HG03103 (cell line): ENCODE measurements around the gene HSPB6.

Experiments used
- ATAC-seq: cut with Tn5 transposase; IDR thresholded peaks from one replicate; pipeline ENCODE4 v1.9.1; 2021; ENCODE audit warnings: low read depth; ENCODE audit not compliant: unreplicated experiment

HSPB6 gene

GRCh38 chr19:35767288-35768081 lies 10.7 kb upstream of the HSPB6 start:
- no peak for ATAC-seq

DNA sequence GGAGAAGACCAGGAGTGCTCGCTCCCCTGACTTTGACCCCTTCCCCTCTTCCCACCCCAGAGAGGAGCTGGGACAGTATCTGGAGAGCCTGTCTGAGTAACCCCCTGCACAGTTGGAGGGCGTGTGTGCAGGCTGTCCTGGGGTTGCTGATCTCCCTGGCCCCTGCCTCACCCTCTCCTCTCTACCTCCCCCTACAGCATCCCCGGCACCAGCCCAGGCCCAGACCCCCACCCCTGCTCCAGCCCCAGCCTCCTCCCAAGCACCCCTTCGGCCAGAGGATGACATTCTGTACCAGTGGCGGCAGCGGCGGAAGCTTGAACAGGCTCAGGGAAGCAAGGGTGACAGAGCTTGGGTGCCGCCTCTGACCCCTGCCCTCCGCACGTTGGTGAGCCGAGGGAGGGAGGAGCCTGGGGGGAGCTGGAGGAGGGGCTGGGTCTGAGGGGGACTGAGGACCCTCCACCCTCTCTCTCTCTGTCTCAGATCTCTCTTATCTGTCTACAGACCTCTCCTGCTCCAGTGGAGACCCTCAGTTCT lies 9.8 kb upstream of the HSPB6 start:
- no peak for ATAC-seq

DNA sequence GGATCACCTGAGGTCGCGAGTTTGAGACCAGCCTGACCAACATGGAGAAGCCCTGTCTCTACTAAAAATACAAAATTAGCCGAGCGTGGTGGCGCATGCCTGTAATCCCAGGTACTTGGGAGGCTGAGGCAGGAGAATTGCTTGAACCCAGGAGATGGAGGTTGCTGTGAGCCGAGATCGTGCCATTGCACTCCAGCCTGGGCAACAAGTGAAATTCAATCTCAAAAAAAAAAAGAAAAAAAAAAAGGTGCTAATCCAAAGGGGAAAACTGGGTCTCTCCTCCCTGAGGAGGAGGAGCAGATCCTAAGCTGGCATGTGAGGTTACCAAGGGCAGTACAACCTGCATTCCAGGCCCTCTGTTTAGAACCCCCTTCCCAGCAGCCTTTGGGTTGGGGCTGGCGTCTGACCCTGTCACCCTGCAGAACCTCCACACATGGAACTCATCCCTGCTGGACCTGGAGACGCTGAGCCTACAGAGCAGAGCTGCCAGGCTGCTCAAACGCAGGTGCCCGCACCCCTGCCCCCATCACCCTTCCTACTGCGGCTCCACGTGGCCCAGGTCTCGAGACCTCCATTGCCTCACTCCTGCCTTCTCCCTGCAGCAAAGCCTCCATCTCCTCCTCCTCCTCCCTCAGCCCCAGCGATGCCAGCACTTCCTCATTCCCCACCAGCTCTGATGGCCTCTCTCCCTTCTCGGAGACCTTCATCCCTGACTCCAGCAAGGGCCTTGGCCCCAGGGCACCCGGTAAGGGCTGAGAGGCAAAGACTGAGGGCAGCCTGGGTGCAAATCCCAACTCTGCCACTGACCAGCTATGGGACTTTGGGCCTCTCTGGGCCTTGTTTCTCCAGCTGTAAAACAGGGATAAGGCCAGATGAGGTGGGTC lies 7.8 kb upstream of the HSPB6 start:
- no peak for ATAC-seq

DNA sequence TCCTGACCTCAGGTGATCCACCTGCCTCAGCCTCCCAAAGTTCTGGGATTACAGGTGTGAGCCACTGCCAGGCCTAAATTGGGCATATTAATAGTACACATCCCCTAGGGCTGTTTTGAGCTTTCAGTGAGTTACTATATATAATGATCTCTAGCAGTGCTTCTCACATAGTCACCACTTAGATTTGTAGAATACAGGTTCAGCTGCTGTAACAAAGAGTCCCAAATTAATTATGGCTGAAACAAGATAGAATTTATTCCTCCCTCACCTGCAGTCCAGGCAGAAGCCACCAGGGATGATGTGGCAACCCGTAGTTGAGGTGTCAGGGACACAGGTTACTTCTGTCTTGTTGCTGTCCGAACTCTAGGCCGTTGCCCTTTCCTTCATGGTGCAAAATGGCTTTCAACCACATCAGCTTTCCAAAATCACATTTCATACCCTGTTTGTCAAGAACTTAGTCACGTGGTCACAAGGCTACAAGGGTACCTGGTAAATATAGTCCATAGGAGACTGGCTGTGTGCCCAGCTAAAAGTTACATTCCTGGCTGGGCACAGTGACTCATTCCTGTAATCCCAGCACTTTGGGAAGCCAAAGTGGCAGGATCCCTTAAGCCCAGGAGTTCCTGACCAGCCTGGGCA lies 4.0 kb upstream of the HSPB6 start:
- no peak for ATAC-seq

- ATAC-seq, result no peak
Observed at GRCh38 chr19:35759697-35760096, 2.9 kb upstream of the HSPB6 start.

DNA sequence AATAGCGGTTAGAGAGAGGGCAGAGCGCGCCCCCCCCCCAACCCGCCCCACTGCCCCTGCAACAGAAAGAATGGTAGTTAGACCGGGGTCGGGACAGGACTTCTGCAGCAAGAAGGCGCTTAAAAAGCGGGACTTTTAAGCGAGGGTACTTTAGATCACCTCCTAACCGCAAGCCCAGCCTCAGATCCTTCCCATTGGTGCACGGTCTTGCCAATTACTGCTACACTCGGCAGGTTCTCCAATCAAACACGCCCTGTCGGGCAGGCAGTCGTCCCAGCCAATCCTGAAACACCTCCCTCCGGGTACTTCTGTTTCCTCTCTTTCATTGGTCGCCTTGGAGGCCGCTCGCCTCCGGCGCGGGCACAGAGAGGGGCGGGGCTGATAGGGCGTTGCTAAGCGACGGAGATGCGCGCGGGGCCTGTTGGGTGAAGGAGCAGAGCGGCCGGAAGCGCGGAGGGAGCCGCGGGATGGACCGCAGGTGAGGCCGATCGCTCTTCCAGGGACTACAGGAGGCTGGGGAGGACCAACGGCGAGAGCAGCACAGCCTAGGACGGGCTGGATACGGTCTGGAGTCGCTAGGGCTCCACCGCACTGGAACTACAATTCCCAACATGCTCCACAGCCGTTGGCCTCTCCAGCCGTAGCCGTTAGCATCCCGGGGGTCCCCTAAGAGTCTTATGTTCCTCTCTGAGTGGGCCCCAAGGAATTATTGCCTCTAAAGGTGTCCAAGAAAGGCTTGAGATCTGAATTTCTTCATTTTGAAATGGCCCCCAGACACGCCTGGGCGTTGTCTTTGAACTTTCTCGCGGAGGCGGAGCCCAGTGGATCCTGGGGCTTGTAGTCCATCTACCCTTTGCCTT lies 1.1 kb upstream of the HSPB6 start, which contains the start of gene PROSER3:
PROSER3 (plus strand) TSS at position 428 of the 860 bp plus-strand sequence; CDS start at position 468, 40 bp downstream.
- ATAC-seq, result peak; percentile 97

- no peak for ATAC-seq
Observed at GRCh38 chr19:35757231-35757748, 461 bp upstream of the HSPB6 start.

DNA sequence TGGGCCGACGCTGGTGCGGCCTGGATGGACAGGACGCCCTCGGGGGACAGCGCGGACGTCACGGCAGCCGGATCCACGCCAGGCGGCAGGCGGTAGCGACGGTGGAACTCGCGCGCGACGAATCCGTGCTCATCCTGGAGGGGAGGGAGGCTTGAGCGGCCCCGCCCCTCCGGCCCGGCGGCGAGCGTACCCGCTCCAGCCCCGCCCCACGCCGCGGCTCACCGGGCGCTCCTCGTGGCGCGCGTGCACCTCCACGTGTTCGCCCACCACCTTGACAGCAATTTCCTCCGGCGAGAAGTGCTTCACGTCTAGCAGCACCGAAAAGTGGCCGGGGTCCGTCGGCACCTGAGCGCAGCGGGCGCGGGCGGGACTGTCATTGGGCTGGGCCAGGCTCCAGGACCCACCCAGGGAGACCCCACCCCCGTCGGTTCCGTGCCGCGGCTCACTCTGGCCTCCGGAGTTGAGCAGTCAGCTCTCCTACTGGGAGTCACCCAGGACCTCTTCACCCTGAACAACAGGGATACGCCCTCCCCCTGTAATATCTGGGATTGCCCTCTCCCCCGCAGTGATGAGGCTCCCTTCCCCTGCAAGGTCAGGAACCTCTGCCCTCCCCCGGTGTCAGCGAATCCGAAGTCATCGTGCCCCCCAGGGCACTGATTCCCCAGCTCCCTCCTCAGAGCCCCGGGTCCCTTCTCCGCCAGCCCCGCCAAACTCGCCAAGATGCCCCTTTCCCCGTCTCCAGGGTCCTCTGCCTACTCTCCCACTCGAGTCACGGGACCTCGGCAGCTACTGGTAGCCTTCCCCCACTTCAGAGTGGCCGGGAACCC lies 1.1 kb downstream of the HSPB6 start:
- no peak for ATAC-seq

DNA sequence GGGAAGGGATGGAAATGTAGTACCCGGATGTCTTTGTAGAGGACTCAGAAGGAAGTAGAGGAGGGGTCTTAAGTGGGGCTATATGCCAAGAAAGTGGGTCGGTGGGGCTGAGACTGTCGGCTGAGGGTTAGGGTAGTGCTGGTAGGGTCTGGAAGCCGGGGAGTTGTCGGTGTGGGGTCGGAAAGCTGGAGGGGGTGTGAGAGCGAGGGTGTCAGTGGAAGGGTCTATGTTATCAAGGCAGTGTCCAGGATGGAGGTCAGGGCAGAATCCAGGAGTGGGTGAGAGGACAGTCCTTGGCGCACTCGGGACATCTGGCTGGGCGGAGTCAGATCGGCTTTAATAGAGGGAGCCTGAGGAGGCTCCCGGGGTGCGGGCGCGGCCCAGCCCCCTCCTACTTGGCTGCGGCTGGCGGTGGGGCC lies 1.7 kb downstream of the HSPB6 start:
- ATAC-seq, result no peak

DNA sequence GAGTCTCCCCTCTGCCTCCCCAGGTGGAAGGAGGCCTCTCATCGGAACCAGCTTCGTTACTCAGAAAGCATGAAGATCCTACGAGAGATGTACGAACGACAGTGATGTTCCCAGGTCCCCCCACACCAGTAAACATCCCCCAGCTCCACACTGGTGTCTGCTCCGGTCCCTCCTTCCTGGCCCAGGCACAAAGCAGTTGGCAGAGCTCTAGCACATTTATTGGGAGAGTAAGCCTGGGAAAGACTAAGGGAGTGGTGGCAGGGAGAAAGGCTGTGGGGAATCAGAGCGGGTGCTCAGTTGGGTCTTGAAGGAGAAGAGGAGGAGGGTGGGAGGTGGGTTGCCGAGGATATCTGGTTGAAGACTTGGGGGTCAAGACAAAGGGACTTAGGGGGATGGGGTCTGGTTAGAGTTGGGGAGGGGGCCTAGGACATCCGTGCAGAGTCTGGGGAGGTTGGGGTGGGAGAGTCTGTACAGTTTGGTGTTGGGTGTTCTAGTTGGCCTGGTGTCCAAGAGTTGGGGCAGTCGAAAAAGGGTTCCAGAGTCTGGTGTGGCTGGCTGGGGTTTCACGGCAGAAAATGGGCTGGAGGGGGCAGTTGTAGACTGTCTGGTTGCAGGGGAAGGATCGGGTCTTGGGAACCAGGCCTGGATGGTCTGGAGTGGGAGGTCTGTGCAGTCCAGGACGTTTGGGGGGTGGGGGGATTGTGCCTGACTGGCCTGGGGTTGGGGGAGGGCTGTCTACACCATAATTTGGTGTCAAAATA lies 2.3 kb downstream of the HSPB6 start:
- no peak for ATAC-seq

GRCh38 chr19:35753634-35754369 lies 3.0 kb downstream of the HSPB6 start:
- no peak for ATAC-seq

DNA sequence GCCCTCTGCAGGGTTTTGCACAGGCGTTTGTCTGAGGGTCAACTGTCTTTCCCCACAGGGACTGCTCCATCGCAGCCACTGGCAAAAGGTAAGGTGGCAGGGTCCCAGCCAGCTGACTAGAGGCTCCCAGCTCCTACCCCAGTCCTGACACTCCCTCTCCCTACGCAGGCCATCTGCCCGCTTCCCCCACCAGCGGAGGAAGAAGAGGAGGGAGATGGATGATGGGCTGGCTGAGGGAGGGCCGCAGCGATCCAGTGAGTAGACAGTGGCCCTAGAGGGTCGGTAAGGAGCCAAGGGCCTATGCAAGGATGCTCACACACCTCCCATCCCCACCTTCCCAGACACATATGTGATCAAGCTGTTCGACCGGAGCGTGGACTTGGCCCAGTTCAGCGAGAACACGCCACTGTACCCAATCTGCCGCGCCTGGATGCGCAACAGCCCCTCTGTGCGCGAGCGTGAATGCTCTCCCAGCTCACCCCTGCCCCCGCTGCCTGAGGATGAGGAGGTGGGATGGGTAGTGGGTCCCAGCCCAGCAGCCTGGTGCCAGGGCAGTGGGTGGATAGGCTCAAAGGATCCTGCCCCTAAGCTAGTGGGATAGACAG lies 4.0 kb downstream of the HSPB6 start:
- no peak for ATAC-seq

DNA sequence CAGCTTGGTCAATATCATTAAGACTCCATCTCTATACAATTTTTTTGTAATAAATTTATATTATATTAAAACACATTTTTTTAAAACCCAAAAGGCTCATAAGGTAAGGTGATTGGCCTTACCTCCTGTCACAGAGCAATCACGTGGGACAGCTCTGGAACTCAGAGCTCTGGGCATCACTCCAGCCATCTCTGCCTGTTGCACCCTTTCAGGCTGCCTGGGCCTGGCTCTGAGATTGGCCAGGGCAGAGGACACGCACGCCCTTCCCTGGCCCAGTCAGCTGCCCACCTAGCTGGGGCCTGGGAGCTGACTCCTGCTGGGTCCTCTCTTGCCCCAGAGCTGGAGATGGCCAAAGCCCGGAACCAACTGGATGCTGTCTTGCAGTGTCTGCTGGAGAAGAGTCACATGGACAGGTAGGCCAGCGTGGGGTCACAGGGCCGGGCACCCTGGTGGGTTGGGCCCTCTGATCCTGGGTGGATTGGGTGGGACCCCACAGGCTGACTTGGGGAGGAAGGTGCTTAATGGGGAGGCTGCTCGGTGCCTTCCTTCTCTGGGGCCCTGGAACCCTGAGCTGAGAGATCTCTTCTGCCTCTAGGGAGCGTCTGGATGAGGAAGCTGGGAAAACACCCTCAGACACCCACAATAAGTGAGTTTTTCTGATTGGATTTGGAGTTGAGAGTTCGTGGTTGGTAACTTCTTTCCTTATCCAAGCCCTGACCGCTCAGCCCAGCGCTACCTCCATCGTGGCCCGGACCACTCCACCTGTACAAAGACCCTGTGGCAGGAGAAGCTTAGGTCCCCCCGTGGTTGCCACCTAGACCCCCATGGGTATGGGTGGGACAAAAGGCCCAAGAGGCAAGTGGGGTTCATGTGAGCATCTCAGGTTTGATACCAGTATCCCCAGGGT lies 4.7 kb downstream of the HSPB6 start:
- ATAC-seq, result no peak

DNA sequence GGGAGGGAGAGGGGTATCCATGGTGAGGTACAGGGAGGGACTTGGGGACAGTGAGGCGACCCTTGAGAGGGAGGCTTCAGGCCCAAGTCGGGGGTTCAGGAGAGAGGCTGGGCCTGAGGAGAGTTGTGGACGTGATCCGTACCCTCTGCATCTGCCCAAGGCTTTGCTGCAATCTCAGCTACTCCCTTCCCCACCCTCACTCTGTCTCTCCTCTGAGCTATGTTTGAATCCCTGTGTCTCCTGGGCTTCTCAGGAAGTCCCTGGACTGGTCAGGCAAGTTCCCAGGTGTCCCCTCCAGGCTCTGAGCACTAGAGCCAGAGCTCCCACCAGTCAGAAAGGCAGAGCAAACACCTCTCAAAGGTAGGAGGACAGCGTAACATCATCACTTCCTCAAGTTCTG lies 6.7 kb downstream of the HSPB6 start:
- no peak for ATAC-seq

- ATAC-seq, result peak; percentile 68
Observed at GRCh38 chr19:35748106-35749020, 8.5 kb downstream of the HSPB6 start, which contains the start of gene LIN37. LIN37 (plus strand) TSS chr19:35748576; CDS start chr19:35748725, 149 bp downstream.
